K562 (cell line): ENCODE results near the gene HLA-DQA2. TPM values are rescaled to one million over a fixed set of nuclear protein-coding genes. Genes with fewer than 3 reads are reported as not detected.

Experiments
- ATAC-seq: fragments of 200-7000 bp; cut with Tn5 transposase; 3 replicates; pipeline ENCODE4 v1.9.1; 2020; ENCODE audit warnings: moderate library complexity
- BruUV-seq: library from RNA; stranded (reverse); fragments of 400-500 nt; replicated peaks from 2 replicates; lab custom pipeline; 2021; lab: Mats Ljungman, UMichigan
- CTCF ChIA-PET: fragments of 300-600 bp; formaldehyde crosslinking; extraction: SDS; loops from one replicate; lab custom pipeline; 2021; ENCODE audit warnings: low intra/inter-chr PET ratio; lab: Yijun Ruan, JAX
- POLR2A ChIA-PET: fragments of 300-600, 350-650 bp; sonication (Branson Sonifier 250); formaldehyde crosslinking; extraction: SDS; loops from one replicate; lab custom pipeline; 2021; ENCODE audit warnings: antibody characterized with exemption, inconsistent platforms; lab: Yijun Ruan, JAX
- DNase-seq, 4 experiments: peaks; one replicate each; pipeline versions ENCODE4 v3.0.0 to v3.0.0-alpha.2; 2011 to 2018; ENCODE audit warnings: low spot score in 3 of 4, mixed read lengths in 3 of 4; ENCODE audit errors: extremely low read depth in 1 of 4
- FAIRE-seq: peaks from 2 replicates; lab custom pipeline; 2011; peaks lifted over from hg19 to GRCh38; lab: Jason Lieb, UNC
- H2AFZ ChIP-seq: 2 replicates; pipeline ENCODE4 v1.6.0; 2011; ENCODE audit warnings: low read depth, low read length, control low read depth, inconsistent platforms
- H3K27ac ChIP-seq: fragments of 200-600 bp; 3 replicates; pipeline ENCODE4 v1.8.0; 2011; ENCODE audit warnings: low read depth, mild to moderate bottlenecking, control low read depth, inconsistent platforms, low read length, moderate library complexity, mixed read lengths; ENCODE audit errors: extremely low read depth
- H3K27me3 ChIP-seq, 2 experiments: fragments of 300-600 bp in 1 of 2; 2 replicates in 1 of 2; 3 replicates in 1 of 2; pipeline versions ENCODE4 v1.6.0 to v1.8.0; 2011; ENCODE audit warnings: inconsistent platforms in 2 of 2, low read length in 2 of 2, mild to moderate bottlenecking in 1 of 2, mixed read lengths in 1 of 2, moderate library complexity in 1 of 2; ENCODE audit not compliant: control insufficient read depth in 2 of 2, insufficient read depth in 2 of 2
- H3K36me3 ChIP-seq: fragments of 300-600 bp; 3 replicates; pipeline ENCODE4 v1.8.0; 2011; ENCODE audit warnings: mild to moderate bottlenecking, low read length, inconsistent platforms; ENCODE audit not compliant: control insufficient read depth, insufficient read depth
- H3K4me1 ChIP-seq, 2 experiments: fragments of 200-600 bp in 1 of 2; replicated peaks in 1 of 2; 2 replicates in 1 of 2; 3 replicates in 1 of 2; pipeline versions ENCODE4 v1.5.1 to v1.8.0; 2011; ENCODE audit warnings: inconsistent platforms in 2 of 2, low read length in 2 of 2, mild to moderate bottlenecking in 1 of 2, mixed read lengths in 1 of 2, moderate library complexity in 1 of 2; ENCODE audit not compliant: control insufficient read depth in 2 of 2, insufficient read depth in 2 of 2
- H3K4me2 ChIP-seq: 2 replicates; pipeline ENCODE4 v1.6.1; 2011; ENCODE audit warnings: low read length, control low read depth, inconsistent platforms, mixed read lengths; ENCODE audit not compliant: insufficient read depth
- H3K4me3 ChIP-seq: fragments of 200-600 bp; sonication (generic), shearing (Covaris generic); 2 replicates; pipeline ENCODE4 v1.5.1; 2016; ENCODE audit warnings: control low read depth, inconsistent platforms
- H3K79me2 ChIP-seq: fragments of 200-600 bp; 3 replicates; pipeline ENCODE4 v1.8.0; 2011; ENCODE audit warnings: low read length, inconsistent platforms; ENCODE audit not compliant: control insufficient read depth, insufficient read depth
- H3K9ac ChIP-seq, 2 experiments: 2 replicates each; pipeline versions ENCODE4 v1.6.0 to v1.6.1; 2011; ENCODE audit warnings: low read depth in 2 of 2, low read length in 2 of 2, control low read depth in 1 of 2, inconsistent platforms in 1 of 2, mild to moderate bottlenecking in 1 of 2, mixed read lengths in 1 of 2; ENCODE audit not compliant: insufficient read depth in 1 of 2
- H3K9me1 ChIP-seq: one replicate; pipeline ENCODE4 v1.6.0; 2011; ENCODE audit warnings: inconsistent platforms, mild to moderate bottlenecking, low read length, moderate library complexity; ENCODE audit not compliant: control insufficient read depth, insufficient read depth
- H3K9me3 ChIP-seq: replicated peaks from 2 replicates; pipeline ENCODE4 v1.5.1; 2011; ENCODE audit warnings: low read depth, low read length, inconsistent platforms; ENCODE audit not compliant: control insufficient read depth, insufficient read depth
- H4K20me1 ChIP-seq: replicated peaks from 2 replicates; pipeline ENCODE4 v1.6.1; 2011; ENCODE audit warnings: low read length, inconsistent platforms, mixed read lengths; ENCODE audit not compliant: control insufficient read depth, insufficient read depth
- CC2D1A ChIP-seq: fragments of 450-650 bp; IDR thresholded peaks from 2 replicates; pipeline ENCODE4 v1.6.1; 2017; ENCODE audit warnings: mild to moderate bottlenecking
- ESRRA ChIP-seq: fragments of 450-650 bp; IDR thresholded peaks from 2 replicates; pipeline ENCODE4 v1.6.1; 2014; ENCODE audit warnings: low read depth, mild to moderate bottlenecking, moderate library complexity, borderline replicate concordance
- FOXO4 ChIP-seq: fragments of 450-650 bp; formaldehyde crosslinking; IDR thresholded peaks from 2 replicates; pipeline ENCODE4 v1.4.0; 2020; ENCODE audit warnings: mild to moderate bottlenecking, moderate library complexity
- RNF219 ChIP-seq: fragments of 250-450 bp; sonication (Bioruptor Pico); IDR thresholded peaks from 2 replicates; pipeline ENCODE4 v1.5.0; 2022; ENCODE audit warnings: mild to moderate bottlenecking
- ZNF311 ChIP-seq: fragments of 250-450 bp; sonication (Bioruptor Pico); IDR thresholded peaks from 2 replicates; pipeline ENCODE4 v1.4.0; 2020; ENCODE audit warnings: mild to moderate bottlenecking, moderate library complexity
- ZNF764 ChIP-seq: fragments of 250-450 bp; sonication (Bioruptor Pico); IDR thresholded peaks from 2 replicates; pipeline ENCODE4 v1.4.0; 2020; ENCODE audit warnings: low read depth, mild to moderate bottlenecking, moderate library complexity
- WGBS: fragments of 100-300 bp; shearing (Covaris generic); methylation state at CpG from one replicate; pipeline ENCODE4 v1.1.6; 2016; ENCODE audit warnings: low coverage, mixed read lengths; ENCODE audit not compliant: insufficient coverage; ENCODE audit errors: missing lambda C conversion rate; 5-methylcytosine and 5-hydroxymethylcytosine counted together
- in situ Hi-C: fragments of 300-500 bp; cut with MboI; formaldehyde crosslinking; loops from 4 replicates; pipeline ENCODE4 v1.15.0; 2018; ENCODE audit warnings: inconsistent platforms, mixed read lengths
- intact Hi-C: fragments of 100-400 bp; cut with micrococcal nuclease; formaldehyde crosslinking; loops from 2 replicates; pipeline ENCODE4 v1.14.2; 2022
- polyA plus RNA-seq, 8 experiments: library from polyadenylated mRNA; depleted of rRNA in 4 of 8; stranded (reverse) in 5 of 8; unstranded in 3 of 8; fragments of >200 nt; fragmentation: Nextera tagmentation in 2 of 8; fragmentation: Illumina TruSeq in 1 of 8; extraction: Ambion mirVana in 2 of 8; extraction: Trizol in 1 of 8; gene quantifications; 2 replicates each; pipeline versions ENCODE4 v1.2.1 to v1.2.3, GENCODE V29; 2011 to 2014; ENCODE audit warnings: inconsistent platforms in 1 of 8, missing spikeins in 1 of 8
- total RNA-seq, 7 experiments: library from RNA; depleted of rRNA in 6 of 7; stranded (reverse); fragments of >200 nt in 6 of 7; fragmentation: Illumina TruSeq in 2 of 7; extraction: Trizol in 2 of 7; gene quantifications; 2 replicates each; pipeline versions ENCODE4 v1.2.1 to v1.2.3, GENCODE V29; 2011 to 2021; ENCODE audit warnings: low replicate concordance in 1 of 7

The HLA-DQA2 gene
- total and polyA plus RNA-seq, 9 of the 15 experiments (the other 6 are each of a cell fraction or from before 2014, with no cell fraction given), result not detected

- no peak for ATAC-seq
- CTCF ChIA-PET, result no interaction called here
- no peak for DNase-seq
- TF ChIP-seq ESRRA (no peak), ZNF311 (no peak), ZNF764 (CRISPR knock-in tag) (no peak), CC2D1A (no peak), FOXO4 (CRISPR knock-in tag) (no peak), RNF219 (CRISPR knock-in tag) (no peak)
- TF ChIP-seq, all 486 proteins: peak for 0
- Histone ChIP-seq H3K9ac (no peak overlapping the region), H3K4me3 (no peak overlapping the region), H3K79me2 (no peaks in the 10 kb centered on the region), H3K36me3 (no peaks in the 10 kb centered on the region), H3K4me1 (no peaks in the 10 kb centered on the region), H3K27ac (no peak overlapping the region), H3K4me2 (no peak overlapping the region), H2AFZ (no peak overlapping the region), H3K9me3 (no peaks in the 10 kb centered on the region), H4K20me1 (no peaks in the 10 kb centered on the region), H3K27me3 (peaks cover 4 to 7% of the 10 kb centered on the region in 2 experiments; a peak in 3 of 5 replicates), H3K9me1 (peaks cover 3% of the 10 kb centered on the region)
- POLR2A ChIA-PET, result interaction anchor here (0.6 to 0.7 kb wide), 2 partner anchors 15 to 1804 kb away, joined by 3 to 4 read pairs; no protein-coding TSS in a partner anchor
- no peak for FAIRE-seq
- BruUV-seq, result no TSS peak
- 4% methylated on average over 3 of the region's 3 CpGs for WGBS
- in situ Hi-C loops (no loop called here), intact Hi-C loops (no loop called here)
Observed at GRCh38 chr6:32718879-32719278, 22.3 kb upstream of the HLA-DQA2 start.
